ENCODE measurements around the gene IL34.

IL34 gene

DNA sequence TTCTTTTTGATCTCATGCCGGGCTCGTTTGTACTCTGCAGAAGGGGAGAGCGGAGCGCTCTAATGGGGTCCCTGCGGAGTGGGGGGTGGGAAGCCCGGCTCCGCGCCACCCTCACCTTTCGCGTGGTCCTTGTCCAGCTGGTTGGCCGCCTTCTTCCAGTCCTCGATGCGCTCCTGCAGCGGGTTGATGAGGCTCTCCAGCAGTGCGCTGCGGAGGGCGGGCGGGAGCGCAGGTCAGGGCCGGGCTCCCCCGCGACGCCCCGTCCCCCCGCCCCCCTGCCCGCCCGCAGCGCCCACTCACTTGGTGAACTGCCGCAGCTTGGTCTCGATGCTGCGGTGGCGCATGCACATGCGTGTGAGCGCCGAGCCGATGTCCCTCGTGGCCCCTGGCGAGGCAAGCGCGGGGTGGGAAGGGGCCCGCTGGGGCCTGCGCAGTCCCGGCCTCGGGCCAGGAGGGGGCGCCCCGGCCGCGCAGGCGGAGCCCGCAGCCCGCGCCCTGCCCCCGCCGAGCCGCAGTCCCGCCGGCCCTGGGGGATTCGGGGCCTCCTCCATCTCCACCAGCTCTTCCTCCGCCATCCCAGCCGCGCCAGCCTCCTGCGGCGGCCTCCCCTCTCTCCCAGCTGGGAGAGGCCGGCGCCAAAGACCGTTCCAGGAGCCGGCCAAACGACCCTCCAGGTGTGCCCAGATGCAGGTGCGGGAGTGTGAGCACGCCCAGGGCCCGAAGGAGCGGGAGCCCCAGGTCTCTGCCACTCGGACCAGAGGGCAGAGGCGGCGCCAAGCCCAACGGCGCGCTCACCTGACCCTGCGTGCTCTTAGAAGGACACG is 33.5 kb downstream of the IL34 start:
- DNase-seq (ENCODE audit: low spot score): no peak
- Histone ChIP-seq H3K27ac (peak overlapping the region; percentile 86 to 100), H3K4me3 (peak overlapping the region; percentile 19)
- TF ChIP-seq, protein P1, sequence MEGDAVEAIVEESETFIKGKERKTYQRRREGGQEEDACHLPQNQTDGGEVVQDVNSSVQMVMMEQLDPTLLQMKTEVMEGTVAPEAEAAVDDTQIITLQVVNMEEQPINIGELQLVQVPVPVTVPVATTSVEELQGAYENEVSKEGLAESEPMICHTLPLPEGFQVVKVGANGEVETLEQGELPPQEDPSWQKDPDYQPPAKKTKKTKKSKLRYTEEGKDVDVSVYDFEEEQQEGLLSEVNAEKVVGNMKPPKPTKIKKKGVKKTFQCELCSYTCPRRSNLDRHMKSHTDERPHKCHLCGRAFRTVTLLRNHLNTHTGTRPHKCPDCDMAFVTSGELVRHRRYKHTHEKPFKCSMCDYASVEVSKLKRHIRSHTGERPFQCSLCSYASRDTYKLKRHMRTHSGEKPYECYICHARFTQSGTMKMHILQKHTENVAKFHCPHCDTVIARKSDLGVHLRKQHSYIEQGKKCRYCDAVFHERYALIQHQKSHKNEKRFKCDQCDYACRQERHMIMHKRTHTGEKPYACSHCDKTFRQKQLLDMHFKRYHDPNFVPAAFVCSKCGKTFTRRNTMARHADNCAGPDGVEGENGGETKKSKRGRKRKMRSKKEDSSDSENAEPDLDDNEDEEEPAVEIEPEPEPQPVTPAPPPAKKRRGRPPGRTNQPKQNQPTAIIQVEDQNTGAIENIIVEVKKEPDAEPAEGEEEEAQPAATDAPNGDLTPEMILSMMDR (IDR thresholded peaks at IDR 0.05): peak; percentile 44

DNA sequence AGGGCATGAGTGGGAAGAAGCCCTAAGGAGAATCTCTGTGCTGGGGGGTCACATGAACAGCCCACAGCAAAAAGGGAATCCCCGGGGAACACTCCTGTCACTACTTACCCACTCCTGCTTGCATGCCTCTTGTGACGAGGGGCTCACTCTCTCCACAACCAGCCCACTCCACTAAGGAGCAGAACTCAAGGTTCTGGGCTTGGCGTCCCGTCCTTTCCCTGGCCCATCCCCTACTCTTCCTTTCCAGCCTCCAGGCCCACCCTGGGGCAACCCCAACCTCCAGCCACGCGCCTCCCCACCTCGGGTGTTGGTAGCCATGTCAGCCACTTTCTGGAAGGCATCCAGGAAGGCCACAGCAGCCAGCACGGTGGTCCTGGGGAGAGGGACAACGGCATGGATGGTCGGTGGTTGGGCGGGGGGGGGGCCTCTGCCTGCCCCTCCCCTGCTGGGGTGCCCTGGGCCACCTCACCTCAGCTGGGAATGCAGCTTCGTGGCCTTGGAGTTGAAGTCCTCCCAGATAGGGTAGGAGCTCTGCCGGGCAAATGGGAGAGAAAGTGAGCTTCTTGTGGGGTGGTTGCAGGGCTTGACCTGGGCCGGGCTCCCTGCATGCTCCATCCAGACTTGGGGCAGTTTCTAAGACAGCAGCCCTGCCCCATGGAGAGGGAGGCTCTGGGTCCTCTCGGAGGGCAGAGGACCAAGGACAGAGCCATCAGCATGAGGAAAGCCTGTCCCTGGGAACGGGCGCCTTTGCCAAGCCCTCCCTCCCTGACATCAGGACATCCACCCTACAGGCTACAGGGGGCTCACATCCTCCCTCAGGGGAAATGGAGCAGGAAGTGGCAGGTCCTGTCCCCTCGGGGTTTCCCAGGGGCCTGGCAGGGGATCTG is 34.4 kb downstream of the IL34 start:
- TF ChIP-seq, protein P1 (IDR thresholded peaks at IDR 0.05): no peak
- Histone ChIP-seq H3K27ac (peak overlapping the region; percentile 86 to 100), H3K4me3 (peak overlapping the region; percentile 37)
- DNase-seq (ENCODE audit: low spot score): no peak

DNA sequence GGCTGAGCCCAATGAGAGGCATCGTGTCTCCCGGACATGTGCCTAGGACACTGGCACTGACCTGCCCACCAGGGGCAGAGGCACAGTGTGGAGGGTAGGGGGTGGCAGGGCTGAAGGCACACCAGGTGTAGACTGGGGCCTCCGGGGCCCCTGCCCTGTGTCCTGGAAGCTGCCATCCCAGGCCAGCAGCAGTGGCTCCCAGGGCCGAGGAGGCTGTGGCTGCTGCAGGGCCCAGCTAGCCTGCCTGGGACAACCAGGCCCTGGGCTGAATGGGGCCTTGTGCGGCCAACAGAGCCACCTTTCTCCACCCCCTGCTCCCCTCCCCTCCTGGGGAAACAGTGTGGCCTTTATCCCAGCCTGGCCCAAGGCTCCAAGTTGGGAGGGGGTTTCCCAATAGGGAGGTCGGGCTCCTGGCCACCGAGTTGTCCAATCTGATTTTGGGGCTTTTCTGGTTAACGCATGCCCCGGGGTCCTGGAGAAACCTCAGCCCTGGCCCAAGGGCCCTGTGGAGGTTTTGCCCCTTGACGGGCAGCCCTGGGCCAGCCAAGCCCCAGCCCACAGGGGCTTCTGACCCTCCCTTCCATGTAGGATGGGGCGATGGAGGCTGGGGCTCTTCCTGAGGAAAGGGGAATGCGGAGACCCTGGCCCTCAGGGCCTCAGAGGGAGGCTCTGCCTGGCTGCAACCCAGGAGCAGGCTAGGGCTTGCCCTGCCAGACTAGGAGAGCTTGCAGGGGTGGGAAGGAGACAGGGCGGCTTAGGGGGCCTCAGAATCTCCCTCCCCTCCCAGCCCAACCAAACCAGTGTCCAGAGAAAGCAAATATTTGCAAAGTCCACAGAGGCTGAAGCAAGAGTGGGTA is 35.3 kb downstream of the IL34 start:
- H3K4me3 ChIP-seq: peak overlapping the region; percentile 37
- DNase-seq (ENCODE audit: low spot score): no peak
- TF ChIP-seq, protein P1 (IDR thresholded peaks at IDR 0.05): no peak

DNA sequence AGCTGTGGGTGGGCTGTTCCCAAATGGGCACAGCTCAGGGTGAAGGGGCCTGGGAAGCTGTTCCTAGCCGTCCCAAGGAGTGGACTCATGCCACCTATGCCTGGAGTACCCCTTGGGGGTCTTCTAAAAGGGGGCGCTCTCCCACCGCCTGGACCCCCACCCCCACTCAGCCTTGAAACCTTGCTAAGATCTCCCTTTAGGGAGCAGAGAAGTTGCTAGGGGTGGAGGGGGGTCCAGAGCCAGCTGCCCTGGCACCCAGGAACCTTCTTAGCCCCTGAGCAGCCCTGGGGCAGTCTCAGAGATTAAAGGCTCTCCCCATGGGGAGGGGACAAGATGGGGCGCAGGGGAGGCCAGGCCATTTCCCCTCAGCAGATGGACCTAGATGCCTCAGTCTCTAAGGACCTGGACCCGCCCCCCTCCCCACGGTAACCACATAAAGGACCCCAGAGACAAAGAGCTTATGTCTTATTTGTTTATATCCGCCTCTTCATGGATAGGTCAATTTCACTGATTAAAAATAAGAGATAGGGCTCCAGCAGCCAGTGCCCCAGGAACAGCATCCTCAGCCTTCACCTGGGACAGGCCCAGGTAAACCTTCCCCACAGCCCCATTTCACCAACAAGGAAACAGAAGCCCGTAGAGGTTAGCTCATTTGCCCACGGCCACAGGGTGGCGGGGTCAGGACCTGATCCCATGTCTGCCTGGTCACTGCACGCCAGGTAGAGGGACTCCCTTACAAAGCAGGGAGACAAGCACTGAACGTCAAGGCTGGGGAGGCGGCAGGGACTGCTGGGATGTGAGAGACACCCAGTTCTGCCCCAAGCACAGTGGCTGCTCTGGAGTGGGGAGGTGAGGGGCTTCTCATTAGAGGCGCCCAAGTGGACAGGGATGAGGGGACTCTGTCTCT is 36.1 kb downstream of the IL34 start:
- Histone ChIP-seq H3K27ac (peak overlapping the region; percentile 86 to 100), H3K4me3 (peak overlapping the region; percentile 86)
- TF ChIP-seq, protein P1 (IDR thresholded peaks at IDR 0.05): no peak
- no peak for DNase-seq (ENCODE audit: low spot score)

More for the DNA sequence above, 35.3 kb downstream of the IL34 start:
- peak overlapping the region; percentile 86 to 100 for H3K27ac ChIP-seq

DNA sequence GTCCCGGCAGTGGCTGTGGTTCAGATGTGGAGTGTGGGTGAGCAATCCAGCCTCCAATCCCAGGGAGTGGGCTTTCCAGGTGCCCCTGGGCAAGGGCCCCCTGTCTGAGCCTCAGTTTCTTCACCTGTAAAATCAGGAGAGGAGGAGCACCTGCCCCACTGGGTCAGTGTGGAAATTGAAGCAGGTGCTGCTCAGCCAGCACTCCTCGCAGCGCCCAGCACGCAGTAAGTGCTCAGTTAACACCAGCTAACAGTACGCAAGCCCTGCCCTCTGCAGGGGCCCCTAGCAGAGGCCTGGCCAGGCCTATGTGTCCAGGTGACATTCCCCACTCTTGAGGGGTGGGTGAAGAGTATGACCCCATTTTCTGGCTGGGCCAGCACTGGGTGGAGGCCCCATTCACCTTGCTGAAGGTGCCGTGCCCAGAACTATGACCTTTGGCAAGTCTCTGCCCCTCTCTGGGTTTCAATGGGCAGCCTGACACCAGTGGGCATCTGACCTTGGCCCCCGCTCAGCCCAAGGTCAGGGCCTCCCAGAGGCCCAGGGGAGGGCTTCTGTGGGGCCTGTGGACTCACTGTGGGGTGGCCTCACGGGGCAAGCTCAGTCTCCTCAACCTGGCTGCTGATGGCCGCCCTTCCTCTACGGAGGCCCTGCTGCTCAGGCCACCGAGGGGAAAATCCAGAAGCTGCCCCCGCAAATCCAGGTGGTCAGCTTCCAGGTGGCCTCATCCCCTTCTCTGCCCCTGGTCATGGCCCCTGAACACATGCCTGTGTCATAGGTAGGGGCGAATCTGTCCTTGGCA is 37.0 kb downstream of the IL34 start:
- peak overlapping the region; percentile 86 to 100 for H3K27ac ChIP-seq
- TF ChIP-seq, protein P1 (IDR thresholded peaks at IDR 0.05): no peak
- no peak for DNase-seq (ENCODE audit: low spot score)
- peak overlapping the region; percentile 86 for H3K4me3 ChIP-seq
